GM18505 (cell line): ENCODE results near the gene HSF5.
"Not testable (repeated sequence)": the region's sequence is repeated elsewhere in the genome, so short reads cannot be mapped to it uniquely, and the experiment has no call there.

Experiments used
- ATAC-seq: cut with Tn5 transposase; IDR thresholded peaks from one replicate; pipeline ENCODE4 v1.9.1; 2021; ENCODE audit not compliant: unreplicated experiment
- POLR2A ChIP-seq: IDR thresholded peaks from 4 replicates; pipeline ENCODE4 v1.6.1; 2011; ENCODE audit warnings: borderline replicate concordance; ENCODE audit not compliant: insufficient read depth, insufficient read length; ENCODE audit errors: extremely low read depth

Gene HSF5

DNA sequence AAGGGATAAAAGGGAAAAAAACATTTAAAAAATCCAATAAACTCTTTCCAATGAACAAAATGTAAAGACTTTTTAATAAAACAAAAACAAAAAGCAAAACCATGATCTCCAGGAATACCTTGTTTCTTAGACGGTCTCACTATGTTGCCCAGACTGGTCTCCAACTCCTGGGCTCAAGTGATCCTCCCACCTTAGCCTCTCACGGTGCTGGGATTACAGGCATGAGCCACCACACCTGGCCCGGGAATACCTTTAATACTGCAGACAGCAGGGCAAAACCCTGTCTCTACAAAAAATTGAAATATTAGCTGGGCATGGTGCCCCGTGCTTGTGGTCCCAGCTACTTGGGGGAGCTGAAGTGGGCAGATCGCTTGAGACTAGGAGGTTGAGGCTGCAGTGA is 78.8 kb downstream of the HSF5 start:
- TF ChIP-seq POLR2A = no peak

DNA sequence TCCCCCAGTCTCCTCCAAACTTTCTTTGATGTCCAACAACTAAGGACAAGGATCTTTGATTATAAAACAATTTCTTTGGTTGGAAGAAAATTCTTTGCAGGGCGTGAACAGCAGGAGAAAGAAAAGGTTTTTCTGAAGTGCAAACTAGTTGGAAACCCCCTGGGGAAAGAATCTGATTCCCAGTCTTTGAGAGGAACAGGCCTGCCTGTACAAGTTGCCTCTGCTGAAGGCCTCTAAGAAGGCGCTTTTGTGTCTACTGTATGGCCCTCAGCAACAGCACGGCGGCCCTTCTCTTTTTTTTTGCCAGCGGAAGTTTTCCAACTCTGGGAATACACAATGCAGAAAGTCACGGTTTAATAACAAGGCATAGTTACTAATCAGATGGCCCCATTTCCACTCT is 84.9 kb downstream of the HSF5 start:
- no peak for ATAC-seq
- no peak for TF ChIP-seq POLR2A

More for the DNA sequence above, 78.8 kb downstream of the HSF5 start:
- ATAC-seq = no peak

DNA sequence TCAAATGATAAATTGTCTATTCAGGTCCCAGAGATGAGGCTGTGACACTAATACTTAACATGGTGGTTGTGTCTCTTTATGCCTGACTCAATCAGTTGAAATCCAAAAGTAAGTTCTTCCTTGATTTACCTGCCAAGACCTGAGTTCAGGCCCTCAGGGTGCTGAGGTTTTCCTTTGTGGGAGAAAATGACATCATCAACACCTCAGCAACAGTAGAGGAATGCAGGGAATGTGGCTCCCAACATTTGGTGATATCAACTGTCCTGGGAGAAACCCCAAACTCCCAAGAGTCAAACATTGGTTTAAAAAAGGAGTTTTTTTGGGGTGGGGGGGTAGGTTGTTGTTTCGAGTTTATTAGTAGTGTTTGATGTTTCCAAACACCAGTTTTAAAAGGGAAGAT is 85.5 kb downstream of the HSF5 start:
- no peak for ATAC-seq
- no peak for TF ChIP-seq POLR2A

DNA sequence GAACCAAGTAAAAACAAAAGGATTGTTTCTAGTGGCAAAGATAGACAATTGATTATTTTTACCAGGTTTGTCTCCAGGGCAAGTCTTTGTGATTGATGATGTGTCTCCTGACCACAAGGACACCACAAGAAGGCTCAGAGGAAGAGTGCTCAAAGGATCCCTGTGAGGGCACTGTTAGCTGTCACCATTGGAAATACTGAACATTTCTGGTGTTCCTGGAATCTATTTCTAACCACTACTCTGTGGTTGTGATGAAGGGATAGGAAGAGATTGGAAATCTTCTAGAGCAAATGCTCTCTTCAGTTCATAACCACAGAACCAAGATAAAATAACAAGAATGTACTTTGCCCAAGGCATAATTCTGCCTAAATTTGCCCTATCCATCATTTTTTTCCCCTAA is 86.2 kb downstream of the HSF5 start:
- no peak for ATAC-seq
- no peak for TF ChIP-seq POLR2A

DNA sequence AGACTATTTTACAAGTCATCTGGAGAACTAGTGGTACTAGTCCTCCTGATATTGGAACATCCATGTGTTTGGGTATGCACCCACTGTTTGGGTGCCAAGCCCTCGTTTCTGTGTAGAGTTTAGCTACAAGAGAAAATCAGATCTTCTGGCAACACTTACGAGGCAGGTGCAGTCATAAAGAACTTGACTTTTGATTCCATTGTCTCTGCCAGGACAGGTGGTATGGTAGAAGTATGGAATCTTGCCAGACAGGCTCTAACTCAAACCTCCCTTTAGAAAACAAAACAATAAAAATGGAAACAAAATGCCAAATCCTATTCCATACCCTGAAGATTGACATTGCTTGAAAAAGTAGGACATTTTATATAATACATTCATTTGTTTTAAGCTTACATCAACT is 86.9 kb downstream of the HSF5 start:
- no peak for TF ChIP-seq POLR2A
- no peak for ATAC-seq

DNA sequence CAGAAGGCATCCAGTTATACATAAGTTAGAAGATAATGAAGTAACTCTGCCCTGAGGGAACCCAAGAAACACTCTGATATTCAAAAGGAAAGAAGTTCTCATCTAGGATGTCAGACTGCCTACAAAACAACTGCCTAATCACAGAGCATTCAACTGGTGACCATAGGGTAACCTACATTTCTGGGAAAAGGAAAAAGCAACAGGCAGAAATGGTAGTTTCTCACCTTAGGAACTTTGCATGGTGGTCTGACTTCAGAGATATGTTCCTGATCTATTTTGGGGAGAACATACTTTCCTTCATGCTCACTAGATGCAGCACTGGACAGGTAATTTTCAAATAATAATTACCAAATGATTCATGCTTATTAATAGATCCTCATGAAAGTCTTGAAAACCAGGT is 87.4 kb downstream of the HSF5 start:
- TF ChIP-seq POLR2A = no peak
- no peak for ATAC-seq

DNA sequence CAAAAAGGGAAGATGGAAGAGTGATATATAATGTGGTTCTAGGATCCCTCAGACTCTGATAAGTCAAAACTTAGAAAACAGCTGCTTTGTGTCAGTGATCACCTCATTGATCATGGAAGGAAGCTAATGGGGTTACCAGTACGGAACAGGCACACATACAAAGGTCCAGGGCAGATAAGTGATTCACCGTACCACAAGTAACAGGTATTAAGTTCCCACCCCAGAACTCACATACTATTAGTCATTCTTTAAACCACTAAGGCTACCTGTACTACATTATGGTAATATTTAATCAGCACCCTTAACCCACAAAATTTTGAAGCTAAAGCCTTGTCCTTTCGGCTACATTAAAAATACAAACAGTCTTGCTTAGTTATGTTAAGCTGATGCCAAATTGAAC is 88.2 kb downstream of the HSF5 start:
- ATAC-seq = no peak
- no peak for TF ChIP-seq POLR2A

DNA sequence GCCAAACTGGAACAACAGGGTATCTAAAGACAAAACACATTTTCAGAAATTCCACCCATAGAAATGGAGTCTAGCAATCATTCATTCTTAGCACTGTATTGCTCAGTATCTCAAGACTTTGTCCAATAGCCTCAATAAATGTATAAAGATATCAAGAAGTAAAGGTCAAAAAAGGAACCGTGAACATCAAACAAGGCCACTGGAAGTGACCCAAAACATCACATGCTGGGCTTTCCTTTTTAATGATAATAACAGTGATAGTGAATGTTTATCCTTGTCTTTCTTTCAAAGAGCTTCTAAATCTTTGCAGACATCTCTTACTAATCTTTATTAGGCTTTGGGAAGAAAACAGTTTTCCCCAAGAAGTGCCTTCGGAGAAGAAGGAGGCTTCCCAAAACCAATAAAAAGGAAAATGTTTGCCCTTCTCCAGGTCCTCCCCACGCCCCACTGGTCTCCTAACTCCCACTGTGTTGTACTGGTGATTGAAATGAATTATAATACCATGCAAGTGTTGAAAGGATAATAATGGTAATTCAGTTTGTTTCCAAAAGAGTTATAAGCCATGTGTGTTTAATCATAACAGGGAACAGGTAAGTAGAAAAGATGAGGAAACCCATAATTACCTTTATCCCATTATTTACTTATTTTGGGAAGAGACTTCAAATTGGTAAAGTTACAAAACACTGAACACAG is 89.5 kb downstream of the HSF5 start:
- no peak for TF ChIP-seq POLR2A
- no peak for ATAC-seq

DNA sequence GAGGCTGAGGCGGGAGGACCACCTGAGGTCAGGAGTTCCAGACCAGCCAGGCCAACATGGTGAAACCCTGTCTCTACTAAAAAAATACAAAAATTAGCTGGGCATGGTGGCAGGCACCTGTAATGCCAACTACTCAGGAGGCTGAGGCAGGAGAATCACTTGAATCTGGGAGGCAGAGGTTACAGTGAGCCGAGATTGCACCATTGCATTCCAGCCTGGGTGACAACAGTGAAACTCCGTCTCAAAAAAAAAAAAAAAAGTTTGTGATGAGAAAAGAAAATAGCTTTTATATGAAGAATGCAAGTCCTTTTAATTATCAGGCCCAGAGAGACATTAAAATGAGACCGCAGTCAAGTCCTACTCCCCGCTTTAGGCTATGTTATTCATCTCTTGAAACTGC is 90.8 kb downstream of the HSF5 start:
- ATAC-seq = not testable (repeated sequence)

DNA sequence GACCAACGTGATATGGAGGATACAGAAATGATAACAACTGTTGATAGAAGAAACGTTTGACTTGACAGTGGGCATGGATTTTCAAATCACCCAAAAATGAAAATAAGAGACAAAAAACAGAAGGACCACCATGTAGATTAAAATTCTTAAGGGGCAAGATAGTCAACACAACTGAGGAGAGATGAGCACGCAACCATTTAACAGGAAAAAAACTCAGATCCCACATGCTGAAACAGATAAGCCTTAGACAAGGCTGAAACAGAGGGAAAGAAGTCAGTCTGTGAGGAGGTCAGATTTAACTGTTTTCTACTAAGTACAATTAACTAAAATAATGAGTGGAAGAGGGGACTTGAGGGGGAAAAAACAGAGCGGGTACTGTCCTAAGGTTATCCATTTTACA is 92.0 kb downstream of the HSF5 start:
- no peak for ATAC-seq
- TF ChIP-seq POLR2A = no peak

DNA sequence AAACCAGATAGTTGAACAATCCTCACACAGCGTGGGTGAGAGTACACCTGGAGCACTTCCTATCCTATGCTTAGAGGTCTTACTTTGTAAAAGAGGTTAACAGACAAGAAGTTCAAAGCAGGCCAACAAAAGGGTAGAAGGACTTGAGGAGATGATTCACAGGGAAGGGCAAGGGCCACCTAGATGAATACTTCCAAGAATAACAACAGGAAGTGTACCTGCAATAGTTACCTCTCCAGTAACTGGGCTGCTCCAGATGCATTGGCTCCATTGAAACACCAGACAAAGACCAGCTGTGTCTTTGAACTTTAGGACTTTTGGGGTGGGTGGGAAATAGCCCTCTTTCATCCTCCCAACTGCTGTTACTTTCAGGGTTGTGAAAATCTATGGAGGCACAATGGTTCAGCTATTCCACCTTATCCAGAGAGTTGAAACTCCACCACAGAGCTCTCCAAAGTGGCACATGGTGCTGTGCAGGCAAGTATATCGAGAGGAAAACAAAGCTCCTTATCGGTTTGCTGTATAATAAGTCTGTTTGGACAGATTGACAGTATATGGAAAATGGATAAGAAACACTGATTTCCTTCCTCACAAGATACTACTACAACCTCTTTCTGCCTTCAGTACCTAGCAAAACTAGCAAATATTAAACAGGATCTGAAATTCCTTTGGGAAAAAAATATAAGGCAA is 93.5 kb downstream of the HSF5 start:
- TF ChIP-seq POLR2A = no peak
- ATAC-seq = no peak

DNA sequence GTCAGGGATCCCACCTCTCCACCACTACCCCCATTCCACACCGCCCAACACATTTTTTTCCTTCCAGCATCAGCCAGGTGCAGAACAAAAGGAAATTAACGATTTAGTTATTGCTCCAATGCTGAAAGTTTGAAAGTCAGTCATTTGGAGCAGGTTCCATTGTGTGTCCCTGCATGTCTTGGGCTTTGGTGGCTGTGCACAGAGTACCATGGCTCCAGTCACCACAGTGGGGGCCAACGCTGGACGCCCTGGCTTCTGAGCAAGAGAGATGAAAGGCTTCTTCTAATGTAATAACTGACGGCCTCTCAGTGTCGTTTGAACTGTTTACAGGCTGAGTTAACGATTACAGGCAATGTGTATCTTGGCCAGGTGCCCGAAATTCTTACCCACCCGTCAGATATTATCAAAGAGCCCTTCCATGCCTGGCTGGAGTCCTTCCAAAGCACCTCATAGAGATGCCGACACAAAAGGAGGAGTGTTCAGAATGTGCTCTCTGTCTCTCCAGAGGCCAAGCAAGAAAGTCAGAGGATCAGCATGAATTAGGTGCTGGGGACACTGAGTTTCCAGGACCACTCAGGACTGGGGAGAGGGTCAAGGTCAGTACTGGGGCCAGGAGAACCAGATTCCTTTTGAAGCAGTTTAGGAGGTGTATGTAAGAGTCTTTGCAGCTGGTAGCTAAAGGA is 96.8 kb downstream of the HSF5 start:
- no peak for TF ChIP-seq POLR2A
- ATAC-seq = no peak

DNA sequence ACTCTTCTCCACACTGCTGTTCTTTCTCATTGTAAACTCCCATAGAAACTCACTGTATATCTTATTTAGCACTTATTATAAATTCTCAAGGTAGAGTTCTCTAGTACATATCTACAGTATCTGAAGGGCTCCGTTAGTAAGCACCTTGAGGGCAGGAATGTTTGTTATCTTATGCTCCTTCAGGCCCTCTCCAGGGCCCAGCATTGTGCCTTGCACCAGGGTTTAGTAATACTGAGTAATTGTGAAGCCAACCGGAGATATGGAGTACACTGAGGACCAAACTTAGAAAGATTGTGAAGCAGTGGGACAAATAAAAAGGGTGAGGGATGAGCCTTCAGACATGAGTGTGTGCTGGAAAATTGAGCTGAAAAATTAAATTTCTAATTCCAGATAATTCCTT is 97.3 kb downstream of the HSF5 start:
- no peak for TF ChIP-seq POLR2A
- ATAC-seq = no peak
